Activated CD8-positive, alpha-beta T cell treated with anti-CD3 and anti-CD28 coated beads for 36 hours (primary cell): Measurements from ENCODE around the gene USP19. TPM values are rescaled to one million over a fixed set of nuclear protein-coding genes. Genes with fewer than 3 reads are reported as not detected.

ENCODE experiments used
- ATAC-seq: fragments of 200-7000 bp; cut with Tn5 transposase; one replicate; pipeline ENCODE4 v1.10.0; 2021; ENCODE audit warnings: mild to moderate bottlenecking, moderate library complexity
- CTCF ChIA-PET: fragments of 350-600 bp; sonication (Branson Sonifier 250); formaldehyde crosslinking; loops from one replicate; lab custom pipeline; 2021; ENCODE audit warnings: antibody characterized with exemption; lab: Charles Lee
- POLR2A ChIA-PET: fragments of 350-600 bp; sonication (Branson Sonifier 250); formaldehyde crosslinking; loops from one replicate; lab custom pipeline; 2021; ENCODE audit warnings: antibody characterized with exemption; lab: Charles Lee
- DNase-seq: peaks from one replicate; pipeline ENCODE4 v3.0.0-alpha.2; 2020
- H3K27ac Mint-ChIP-seq: one replicate; pipeline ENCODE4 v1.8.0; 2021; ENCODE audit warnings: mild to moderate bottlenecking, mixed read lengths
- H3K27me3 Mint-ChIP-seq: one replicate; pipeline ENCODE4 v1.8.0; 2021; ENCODE audit warnings: mixed read lengths
- H3K36me3 Mint-ChIP-seq: one replicate; pipeline ENCODE4 v1.8.0; 2021; ENCODE audit warnings: low read depth, mixed read lengths
- H3K4me1 Mint-ChIP-seq: one replicate; pipeline ENCODE4 v1.8.0; 2021; ENCODE audit warnings: low read depth, mixed read lengths
- H3K4me3 Mint-ChIP-seq: one replicate; pipeline ENCODE4 v1.8.0; 2021; ENCODE audit warnings: mild to moderate bottlenecking, moderate library complexity, mixed read lengths
- H3K9me3 Mint-ChIP-seq: one replicate; pipeline ENCODE4 v1.8.0; 2021; ENCODE audit warnings: mixed read lengths
- CTCF ChIP-seq: fragments of 200-600 bp; IDR thresholded peaks from one replicate; pipeline ENCODE4 v1.8.0; 2022; ENCODE audit warnings: antibody characterized with exemption, mild to moderate bottlenecking
- intact Hi-C: fragments of 100-400 bp; cut with micrococcal nuclease; formaldehyde crosslinking; loops from one replicate; pipeline ENCODE4 v1.10.0; 2022
- total RNA-seq, 2 experiments: library from RNA; stranded (reverse); gene quantifications; one replicate each; pipeline ENCODE4 v1.2.3, GENCODE V29; 2021

USP19 gene
- total RNA-seq, 2 experiments from 2014 or later, result 41.0 to 41.6 TPM

GRCh38 chr3:49108346-49108745 is 12.3 kb downstream of the USP19 start:
- Mint-ChIP-seq H3K27me3 (no peaks in the 10 kb centered on the region), H3K4me3 (no peak overlapping the region), H3K4me1 (peaks cover 18% of the 10 kb centered on the region), H3K36me3 (peaks cover 24% of the 10 kb centered on the region), H3K27ac (no peak overlapping the region), H3K9me3 (no peaks in the 10 kb centered on the region)
- CTCF ChIA-PET, result no interaction called here
- intact Hi-C loops, result no loop called here
- DNase-seq (no peak), ATAC-seq (no peak)
- POLR2A ChIA-PET, result interaction anchor here (0.8 to 3.9 kb wide), 3 partner anchors 12 to 77 kb away, joined by 3 to 24 read pairs (median 4); partner anchors contain the start of genes QRICH1 and USP19
- TF ChIP-seq CTCF, result no peak

- Mint-ChIP-seq H3K36me3 (peaks cover 32% of the 10 kb centered on the region), H3K9me3 (no peaks in the 10 kb centered on the region), H3K27me3 (no peaks in the 10 kb centered on the region), H3K4me1 (peaks cover 21% of the 10 kb centered on the region), H3K27ac (peak within 1 kb of the TSS; percentile 96), H3K4me3 (peak within 1 kb of the TSS; percentile 99)
- ChIA-PET POLR2A (interaction anchor here (0.9 to 3.6 kb wide), 6 partner anchors 9 to 83 kb away, joined by 4 to 54 read pairs (median 8); partner anchors contain the start of genes NDUFAF3, QRICH1 and USP19), CTCF (interaction anchor here (0.7 to 1.7 kb wide), 4 partner anchors 10 to 75 kb away, joined by 3 to 13 read pairs (median 3); partner anchors contain the start of genes QRICH1 and USP19)
- no peak for TF ChIP-seq CTCF
- ATAC-seq (peak; percentile 99), DNase-seq (peak; percentile 96)
- intact Hi-C loops, result no loop called here
Observed at GRCh38 chr3:49104427-49105291, 16.0 kb downstream of the USP19 start, which contains the start of gene QARS1. QARS1 (minus strand) TSS chr3:49104757; CDS start chr3:49104733, 24 bp downstream.

GRCh38 chr3:49104052-49104426 is 16.6 kb downstream of the USP19 start:
- H3K27me3 Mint-ChIP-seq, result no peaks in the 10 kb centered on the region
- ChIA-PET POLR2A (interaction anchor here (0.8 to 3.6 kb wide), 8 partner anchors 8 to 82 kb away, joined by 3 to 54 read pairs (median 6); partner anchors contain the start of genes IMPDH2, NDUFAF3, QRICH1 and USP19), CTCF (interaction anchor here (0.7 to 1.7 kb wide), 3 partner anchors 10 to 75 kb away, joined by 3 to 13 read pairs (median 3); partner anchors contain the start of genes QRICH1 and USP19)
- H3K4me3 Mint-ChIP-seq, result peak overlapping the region; percentile 99
- intact Hi-C loops, result no loop called here
- peaks cover 21% of the 10 kb centered on the region for H3K4me1 Mint-ChIP-seq
- no peaks in the 10 kb centered on the region for H3K9me3 Mint-ChIP-seq
- DNase-seq, result no peak
- TF ChIP-seq CTCF, result no peak
- H3K27ac Mint-ChIP-seq, result peak overlapping the region; percentile 96
- H3K36me3 Mint-ChIP-seq, result peaks cover 32% of the 10 kb centered on the region
- ATAC-seq, result no peak

- ATAC-seq (no peak), DNase-seq (no peak)
- Mint-ChIP-seq H3K9me3 (no peaks in the 10 kb centered on the region), H3K4me3 (no peak overlapping the region), H3K36me3 (peaks cover 38% of the 10 kb centered on the region), H3K4me1 (peaks cover 15% of the 10 kb centered on the region), H3K27ac (no peak overlapping the region), H3K27me3 (no peaks in the 10 kb centered on the region)
- CTCF ChIA-PET, result no interaction called here
- POLR2A ChIA-PET, result interaction anchor here (1.3 to 1.6 kb wide), 2 partner anchors 20 to 34 kb away, joined by 6 read pairs; partner anchors contain the start of gene USP19
- intact Hi-C loops, result no loop called here
- no peak for TF ChIP-seq CTCF
Observed at GRCh38 chr3:49100046-49100615, 20.5 kb downstream of the USP19 start.
